ENCODE data around the gene ACP3.
"Not testable (repeated sequence)": the region's sequence is repeated elsewhere in the genome, so short reads cannot be mapped to it uniquely, and the experiment has no call there.

The ACP3 gene

DNA sequence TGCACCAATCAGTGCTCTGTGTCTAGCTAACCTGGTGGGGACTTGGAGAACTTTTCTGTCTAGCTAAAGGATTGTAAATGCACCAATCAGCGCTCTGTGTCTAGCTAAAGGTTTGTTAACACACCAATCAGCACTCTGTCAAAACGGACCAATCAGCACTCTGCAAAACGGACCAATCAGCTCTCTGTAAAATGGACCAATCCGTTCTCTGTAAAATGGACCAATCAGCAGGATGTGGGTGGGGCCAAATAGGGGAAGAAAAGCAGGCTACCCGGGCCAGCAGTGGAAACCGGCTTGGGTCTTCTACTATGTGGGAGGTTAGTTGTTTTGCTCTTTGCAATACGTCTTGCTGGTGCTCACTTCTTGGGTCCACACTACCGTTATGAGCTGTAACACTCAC, 79.6 kb downstream of the ACP3 start:
- H3K9me3 Mint-ChIP-seq; H3K4me1 Mint-ChIP-seq (ENCODE audit: low read depth); DNase-seq; H3K27me3 Mint-ChIP-seq; H3K36me3 Mint-ChIP-seq (ENCODE audit: low read depth); H3K27ac Mint-ChIP-seq; H3K4me3 Mint-ChIP-seq: not testable (repeated sequence)

DNA sequence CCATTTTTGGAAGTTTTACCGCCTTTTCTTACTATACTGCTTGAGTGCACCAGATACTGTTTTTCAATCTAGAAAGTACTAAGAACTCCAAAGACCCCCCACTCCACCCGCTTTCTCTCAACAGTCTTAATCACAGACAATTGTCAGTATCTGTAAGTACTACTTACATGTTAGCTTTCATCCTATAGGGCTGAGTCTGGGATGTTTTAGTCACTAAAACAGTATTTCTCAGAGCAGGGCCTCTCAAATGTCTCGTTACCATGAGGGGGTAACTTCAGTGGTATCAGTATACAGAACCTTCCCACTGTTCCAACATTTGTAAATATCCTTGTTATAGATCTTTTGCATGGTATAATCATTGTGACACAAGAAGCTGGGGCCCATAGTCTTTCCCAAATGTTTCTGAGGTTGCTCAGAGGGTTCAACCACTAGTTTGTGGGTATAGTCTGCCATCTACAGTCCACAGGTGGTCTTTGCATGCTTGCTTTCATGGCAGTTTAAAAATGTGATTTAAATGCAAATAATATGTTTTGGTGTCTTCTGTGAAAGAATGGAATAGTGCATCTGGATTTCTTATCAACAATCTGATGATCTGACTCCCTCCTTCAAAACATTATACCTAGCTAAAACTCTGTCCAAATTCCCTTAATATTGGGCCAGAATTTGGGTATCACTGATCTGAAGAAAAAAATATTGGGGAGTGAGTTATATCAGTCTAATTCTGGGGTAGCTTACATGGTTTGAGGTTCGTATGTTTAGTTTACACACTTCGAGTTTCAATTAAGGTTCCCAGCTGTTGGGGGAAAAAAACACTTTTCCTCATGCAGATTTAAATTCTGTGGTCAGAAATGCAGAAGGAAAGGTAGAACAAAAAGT, 82.1 kb downstream of the ACP3 start:
- no peaks in the 10 kb centered on the region for H3K9me3 Mint-ChIP-seq
- DNase-seq: no peak

DNA sequence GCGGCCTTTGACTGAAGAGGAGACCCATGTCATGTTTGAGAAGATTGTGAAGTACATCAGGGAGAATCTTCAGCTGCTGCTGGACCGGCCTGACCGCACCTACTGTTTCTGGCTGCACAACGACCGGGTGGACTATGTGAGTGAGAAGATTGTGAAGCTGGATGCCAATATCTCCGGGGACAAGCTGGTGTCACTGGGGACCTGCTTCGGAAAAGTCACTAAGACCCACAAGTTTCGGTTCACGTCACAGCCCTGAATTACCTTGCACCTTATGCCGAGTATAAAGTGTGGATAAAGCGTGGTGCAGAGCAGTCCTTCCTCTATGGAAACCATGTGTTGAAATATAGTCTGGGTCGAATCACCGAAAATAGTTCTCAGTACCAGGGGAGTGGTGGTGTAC, 84.0 kb downstream of the ACP3 start:
- no peaks in the 10 kb centered on the region for H3K36me3 Mint-ChIP-seq (ENCODE audit: low read depth)
- no peaks in the 10 kb centered on the region for H3K4me1 Mint-ChIP-seq (ENCODE audit: low read depth)
- no peak overlapping the region for H3K27ac Mint-ChIP-seq
- H3K9me3 Mint-ChIP-seq: no peaks in the 10 kb centered on the region
- no peak for DNase-seq
- H3K27me3 Mint-ChIP-seq: no peaks in the 10 kb centered on the region
- no peak overlapping the region for H3K4me3 Mint-ChIP-seq

More for the DNA sequence above, 82.1 kb downstream of the ACP3 start:
- H3K27me3 Mint-ChIP-seq: no peaks in the 10 kb centered on the region
- H3K27ac Mint-ChIP-seq: no peak overlapping the region
- no peaks in the 10 kb centered on the region for H3K36me3 Mint-ChIP-seq (ENCODE audit: low read depth)
- no peak overlapping the region for H3K4me3 Mint-ChIP-seq
- no peaks in the 10 kb centered on the region for H3K4me1 Mint-ChIP-seq (ENCODE audit: low read depth)

DNA sequence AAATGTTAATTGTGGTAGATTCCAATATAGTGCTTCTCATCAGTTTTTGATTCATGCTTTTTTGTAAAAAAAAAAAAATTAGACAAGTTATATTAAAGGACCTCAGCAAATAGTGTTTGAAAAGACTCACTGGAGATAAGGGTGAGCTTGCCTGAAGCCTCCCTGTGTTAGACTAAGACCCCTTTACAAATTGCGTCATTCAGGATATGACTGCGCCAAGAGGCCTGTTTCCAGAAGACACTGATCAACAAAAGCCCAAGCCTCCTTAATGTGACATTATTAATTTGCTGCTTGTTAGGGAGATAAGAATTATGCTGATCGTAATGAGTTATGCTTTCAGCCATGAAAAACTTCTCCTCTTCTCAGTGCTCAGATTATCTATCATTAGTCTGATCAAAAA, 87.1 kb downstream of the ACP3 start:
- Mint-ChIP-seq H3K4me1 (ENCODE audit: low read depth) (no peaks in the 10 kb centered on the region), H3K27me3 (no peaks in the 10 kb centered on the region), H3K36me3 (ENCODE audit: low read depth) (no peaks in the 10 kb centered on the region), H3K4me3 (no peak overlapping the region), H3K9me3 (no peaks in the 10 kb centered on the region), H3K27ac (no peak overlapping the region)
- DNase-seq: no peak

DNA sequence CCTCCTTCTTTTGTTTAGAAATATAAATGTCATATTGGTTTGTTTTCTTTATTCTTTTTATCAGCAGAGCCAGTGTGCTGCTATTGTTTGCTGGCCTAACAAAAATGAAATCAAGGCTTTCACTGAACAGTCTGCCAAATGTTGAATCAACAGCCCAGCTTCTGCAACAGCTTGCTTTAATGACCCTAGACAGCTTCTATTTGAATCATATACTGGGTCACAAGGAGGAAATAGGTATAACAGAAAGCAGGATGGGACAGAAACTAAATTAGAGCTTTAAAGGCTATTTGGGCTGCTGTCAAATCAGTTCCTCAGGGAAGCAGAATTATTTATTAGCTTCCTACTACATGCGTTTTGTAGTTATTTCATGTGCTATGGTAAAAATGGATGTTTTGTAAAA, 88.0 kb downstream of the ACP3 start:
- DNase-seq: no peak
- no peaks in the 10 kb centered on the region for H3K36me3 Mint-ChIP-seq (ENCODE audit: low read depth)
- no peak overlapping the region for H3K4me3 Mint-ChIP-seq
- H3K27ac Mint-ChIP-seq: no peak overlapping the region
- H3K27me3 Mint-ChIP-seq: no peaks in the 10 kb centered on the region
- no peaks in the 10 kb centered on the region for H3K9me3 Mint-ChIP-seq
- H3K4me1 Mint-ChIP-seq (ENCODE audit: low read depth): no peaks in the 10 kb centered on the region

DNA sequence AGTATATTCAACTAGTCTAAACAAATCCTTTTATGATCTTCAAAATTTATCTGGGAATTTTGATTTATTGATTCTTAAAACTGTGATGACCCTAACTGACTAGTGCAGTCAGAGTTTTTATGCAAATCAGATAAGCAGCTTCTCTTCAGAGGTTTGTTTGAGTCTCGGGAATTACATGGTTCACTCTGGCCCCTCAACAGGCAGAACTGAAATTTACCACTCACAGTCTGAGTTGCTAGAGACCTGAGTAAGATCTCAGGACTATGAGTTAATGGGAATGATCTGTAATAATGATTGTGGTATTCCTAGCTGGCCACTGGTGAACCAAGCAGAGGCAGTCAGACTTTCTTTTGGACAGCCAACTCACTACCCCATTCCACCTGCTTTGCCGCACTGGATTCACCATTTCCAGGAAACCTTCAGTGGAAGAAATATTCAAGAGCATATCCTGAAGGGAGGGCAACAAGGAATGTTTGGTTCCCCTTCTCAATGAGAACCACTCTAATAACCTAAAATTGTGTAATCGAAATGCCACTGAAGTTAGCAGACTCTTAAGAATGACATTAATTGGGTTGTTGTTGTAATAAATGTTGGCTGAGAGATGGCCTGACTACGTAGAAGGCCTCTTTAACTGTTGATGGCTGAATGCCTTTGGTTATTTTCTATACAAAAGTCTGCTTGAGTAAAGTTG, 88.5 kb downstream of the ACP3 start:
- Mint-ChIP-seq H3K4me1 (ENCODE audit: low read depth) (no peaks in the 10 kb centered on the region), H3K36me3 (ENCODE audit: low read depth) (no peaks in the 10 kb centered on the region), H3K27me3 (no peaks in the 10 kb centered on the region), H3K9me3 (no peaks in the 10 kb centered on the region), H3K4me3 (no peak overlapping the region), H3K27ac (no peak overlapping the region)
- no peak for DNase-seq

DNA sequence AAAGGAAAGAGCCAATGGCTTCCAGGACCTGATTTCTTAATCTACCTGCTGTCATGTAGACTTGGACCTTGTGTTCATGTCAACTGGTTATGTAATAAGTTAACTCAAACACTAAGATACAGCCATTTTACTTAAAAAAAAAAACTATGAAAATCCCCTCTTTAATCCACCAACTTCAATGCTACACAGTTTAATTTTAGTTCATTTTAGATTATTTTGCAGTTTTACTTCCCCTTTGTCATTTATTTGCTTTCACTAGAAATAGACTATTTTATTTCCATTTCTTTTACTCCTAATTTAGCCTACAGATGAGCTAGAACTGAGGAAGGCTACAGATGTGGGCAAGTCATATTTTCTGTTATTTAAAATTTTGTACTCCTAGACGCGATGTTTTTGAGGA, 89.4 kb downstream of the ACP3 start:
- Mint-ChIP-seq H3K9me3 (no peaks in the 10 kb centered on the region), H3K4me1 (ENCODE audit: low read depth) (no peaks in the 10 kb centered on the region), H3K4me3 (no peak overlapping the region), H3K27me3 (no peaks in the 10 kb centered on the region), H3K36me3 (ENCODE audit: low read depth) (no peaks in the 10 kb centered on the region), H3K27ac (no peak overlapping the region)
- no peak for DNase-seq

DNA sequence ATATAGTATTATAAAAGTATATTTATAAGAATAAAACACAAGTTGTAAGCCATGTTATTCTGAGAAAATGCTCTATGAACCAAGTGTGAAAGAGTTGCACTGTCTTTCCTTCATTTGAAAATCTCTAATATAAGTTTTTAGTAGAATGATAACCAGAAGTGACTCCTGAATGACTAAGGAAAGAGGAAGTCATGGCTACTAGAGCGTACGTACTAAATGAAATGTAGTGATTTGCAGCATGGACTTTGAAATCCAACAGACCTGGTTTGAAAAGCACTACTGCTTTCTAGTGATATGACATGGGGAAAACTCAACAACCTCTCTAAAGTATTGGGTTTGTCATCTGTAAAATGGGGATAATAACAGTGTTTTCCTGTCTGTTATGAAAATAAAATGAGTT, 89.8 kb downstream of the ACP3 start:
- H3K27ac Mint-ChIP-seq: no peak overlapping the region
- no peaks in the 10 kb centered on the region for H3K9me3 Mint-ChIP-seq
- no peak overlapping the region for H3K4me3 Mint-ChIP-seq
- no peaks in the 10 kb centered on the region for H3K4me1 Mint-ChIP-seq (ENCODE audit: low read depth)
- no peaks in the 10 kb centered on the region for H3K36me3 Mint-ChIP-seq (ENCODE audit: low read depth)
- DNase-seq: no peak
- no peaks in the 10 kb centered on the region for H3K27me3 Mint-ChIP-seq
